ENCODE results near the gene TTC33.
"Not testable (repeated sequence)": the region's sequence is repeated elsewhere in the genome, so short reads cannot be mapped to it uniquely, and the experiment has no call there.

Gene TTC33

GRCh38 chr5:40755407-40756365 is at the start of gene TTC33:
TTC33 (minus strand) TSS chr5:40755961; CDS start chr5:40747018, 8,943 bp downstream.
- peak; percentile 97 to 99 for DNase-seq

- DNase-seq: no peak
Observed at GRCh38 chr5:40801771-40802562, 46.2 kb upstream of the TTC33 start.

GRCh38 chr5:40799258-40799657 is 43.5 kb upstream of the TTC33 start:
- no peak for DNase-seq

- peak in 1 of 2 experiments; percentile 73 for DNase-seq
Observed at GRCh38 chr5:40798801-40799210, 43.0 kb upstream of the TTC33 start.

- peak; percentile 90 to 92 for DNase-seq
Observed at GRCh38 chr5:40798012-40798800, 42.4 kb upstream of the TTC33 start, which contains the start of gene PRKAA1. PRKAA1 (minus strand) TSS chr5:40798374; CDS start chr5:40798189, 185 bp downstream.

GRCh38 chr5:40797273-40798011 is 41.7 kb upstream of the TTC33 start:
- peak; percentile 77 to 89 for DNase-seq

GRCh38 chr5:40796487-40796889 is 40.7 kb upstream of the TTC33 start:
- DNase-seq: no peak

- not testable (repeated sequence) for DNase-seq
Observed at GRCh38 chr5:40794877-40795276, 39.1 kb upstream of the TTC33 start.

GRCh38 chr5:40794340-40794739 is 38.6 kb upstream of the TTC33 start:
- not testable (repeated sequence) for DNase-seq

GRCh38 chr5:40792691-40793090 is 36.9 kb upstream of the TTC33 start:
- not testable (repeated sequence) for DNase-seq

- DNase-seq: no peak
Observed at GRCh38 chr5:40791715-40792139, 36.0 kb upstream of the TTC33 start.

GRCh38 chr5:40790947-40791593 is 35.3 kb upstream of the TTC33 start:
- DNase-seq: no peak

GRCh38 chr5:40788941-40789340 is 33.2 kb upstream of the TTC33 start:
- not testable (repeated sequence) for DNase-seq

GRCh38 chr5:40787986-40788385 is 32.2 kb upstream of the TTC33 start:
- DNase-seq: no peak

- not testable (repeated sequence) for DNase-seq
Observed at GRCh38 chr5:40786664-40787063, 30.9 kb upstream of the TTC33 start.

GRCh38 chr5:40784916-40785315 is 29.2 kb upstream of the TTC33 start:
- no peak for DNase-seq

GRCh38 chr5:40784027-40784653 is 28.4 kb upstream of the TTC33 start:
- no peak for DNase-seq

GRCh38 chr5:40781843-40782409 is 26.2 kb upstream of the TTC33 start:
- DNase-seq: no peak

- DNase-seq: no peak
Observed at GRCh38 chr5:40780858-40781257, 25.1 kb upstream of the TTC33 start.

- DNase-seq: no peak
Observed at GRCh38 chr5:40780199-40780598, 24.4 kb upstream of the TTC33 start.
